Choroid plexus epithelial cell (primary cell): ENCODE data around the gene AQP12B.

ENCODE experiments used
- DNase-seq: peaks from one replicate; pipeline ENCODE4 v3.0.0-alpha.2; 2010; ENCODE audit warnings: low read depth
- H3K4me3 ChIP-seq: 2 replicates; pipeline ENCODE4 v1.5.1; 2011; ENCODE audit warnings: low read depth, mild to moderate bottlenecking, control low read depth, low read length, moderate library complexity
- TF ChIP-seq, protein P1 (sequence below): conservative IDR thresholded peaks from 2 replicates; pipeline ENCODE4 v1.5.1; 2011; ENCODE audit warnings: low read depth, mild to moderate bottlenecking, control low read depth, inconsistent platforms, low read length, moderate library complexity

The AQP12B gene

DNA sequence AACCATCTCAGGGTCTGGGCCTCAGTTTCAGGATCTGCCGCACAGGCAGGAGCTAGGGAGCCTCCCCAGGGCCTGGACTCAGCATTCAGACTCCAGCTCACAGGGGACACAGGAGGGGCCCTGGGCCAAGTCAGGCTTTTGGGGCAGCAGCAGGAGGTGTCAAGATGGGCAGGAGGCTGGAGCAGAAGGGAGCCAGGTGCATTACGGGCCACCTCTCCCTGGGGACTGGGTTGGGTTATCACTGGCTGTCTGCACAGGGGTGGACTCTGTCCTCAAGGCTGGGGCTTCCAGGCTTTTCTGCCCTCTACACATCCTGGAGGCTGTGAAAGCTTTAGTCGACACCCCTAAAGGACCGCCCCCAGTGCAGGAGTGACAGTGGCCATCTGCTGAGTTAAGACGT lies 29.0 kb upstream of the AQP12B start:
- DNase-seq, result no peak
- TF ChIP-seq, protein P1, sequence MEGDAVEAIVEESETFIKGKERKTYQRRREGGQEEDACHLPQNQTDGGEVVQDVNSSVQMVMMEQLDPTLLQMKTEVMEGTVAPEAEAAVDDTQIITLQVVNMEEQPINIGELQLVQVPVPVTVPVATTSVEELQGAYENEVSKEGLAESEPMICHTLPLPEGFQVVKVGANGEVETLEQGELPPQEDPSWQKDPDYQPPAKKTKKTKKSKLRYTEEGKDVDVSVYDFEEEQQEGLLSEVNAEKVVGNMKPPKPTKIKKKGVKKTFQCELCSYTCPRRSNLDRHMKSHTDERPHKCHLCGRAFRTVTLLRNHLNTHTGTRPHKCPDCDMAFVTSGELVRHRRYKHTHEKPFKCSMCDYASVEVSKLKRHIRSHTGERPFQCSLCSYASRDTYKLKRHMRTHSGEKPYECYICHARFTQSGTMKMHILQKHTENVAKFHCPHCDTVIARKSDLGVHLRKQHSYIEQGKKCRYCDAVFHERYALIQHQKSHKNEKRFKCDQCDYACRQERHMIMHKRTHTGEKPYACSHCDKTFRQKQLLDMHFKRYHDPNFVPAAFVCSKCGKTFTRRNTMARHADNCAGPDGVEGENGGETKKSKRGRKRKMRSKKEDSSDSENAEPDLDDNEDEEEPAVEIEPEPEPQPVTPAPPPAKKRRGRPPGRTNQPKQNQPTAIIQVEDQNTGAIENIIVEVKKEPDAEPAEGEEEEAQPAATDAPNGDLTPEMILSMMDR, result no peak
- H3K4me3 ChIP-seq, result no peak overlapping the region

- no peak for DNase-seq
- H3K4me3 ChIP-seq, result no peak overlapping the region
- TF ChIP-seq, protein P1, result no peak
Observed at GRCh38 chr2:240711296-240711695, 28.6 kb upstream of the AQP12B start.

GRCh38 chr2:240708457-240708856 lies 25.8 kb upstream of the AQP12B start:
- no peak overlapping the region for H3K4me3 ChIP-seq
- DNase-seq, result no peak
- TF ChIP-seq, protein P1, result no peak

- H3K4me3 ChIP-seq, result no peak overlapping the region
- no peak for DNase-seq
- TF ChIP-seq, protein P1, result no peak
Observed at GRCh38 chr2:240707821-240708220, 25.1 kb upstream of the AQP12B start.

- no peak overlapping the region for H3K4me3 ChIP-seq
- TF ChIP-seq, protein P1, result no peak
- no peak for DNase-seq
Observed at GRCh38 chr2:240707043-240707756, 24.5 kb upstream of the AQP12B start.

- no peak for DNase-seq
- no peak overlapping the region for H3K4me3 ChIP-seq
- TF ChIP-seq, protein P1, result no peak
Observed at GRCh38 chr2:240705204-240705791, 22.6 kb upstream of the AQP12B start.

GRCh38 chr2:240704651-240705050 lies 22.0 kb upstream of the AQP12B start:
- no peak overlapping the region for H3K4me3 ChIP-seq
- DNase-seq, result no peak
- TF ChIP-seq, protein P1, result no peak
